ENCODE data around the gene SENP3. TPM values are rescaled to one million over a fixed set of nuclear protein-coding genes. Genes with fewer than 3 reads are reported as not detected.

Gene SENP3
- total and polyA plus RNA-seq, 2 of the 13 experiments (the other 11 are each of a cell fraction or from before 2014, with no cell fraction given) = 55.8 to 75.4 TPM

DNA sequence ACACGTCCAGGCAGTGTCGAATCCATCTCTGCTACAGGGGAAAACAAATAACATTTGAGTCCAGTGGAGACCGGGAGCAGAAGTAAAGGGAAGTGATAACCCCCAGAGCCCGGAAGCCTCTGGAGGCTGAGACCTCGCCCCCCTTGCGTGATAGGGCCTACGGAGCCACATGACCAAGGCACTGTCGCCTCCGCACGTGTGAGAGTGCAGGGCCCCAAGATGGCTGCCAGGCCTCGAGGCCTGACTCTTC is 10.5 kb downstream of the SENP3 start (continued):
- TF ChIP-seq ZNF670 (CRISPR knock-in tag; IDR thresholded peaks at IDR 0.05; ENCODE audit: borderline replicate concordance) (no peak), MAF1 (CRISPR knock-in tag; IDR thresholded peaks at IDR 0.05; ENCODE audit: borderline replicate concordance) (0 out of 2 replicates have a peak, but pooled peaks have one; percentile 26), ZNF44 (CRISPR knock-in tag; IDR thresholded peaks at IDR 0.05) (no peak), KLF9 (CRISPR knock-in tag; IDR thresholded peaks at IDR 0.05; ENCODE audit: low read depth) (no peak), ZNF33A (CRISPR knock-in tag; IDR thresholded peaks at IDR 0.05; ENCODE audit: borderline replicate concordance) (no peak), KAT8 (CRISPR knock-in tag; IDR thresholded peaks at IDR 0.05) (peak; percentile 97), ZNF335 (CRISPR knock-in tag; IDR thresholded peaks at IDR 0.05) (peak; percentile 87; the same call in 1 of the 2 replicates), ZNF567 (CRISPR knock-in tag; IDR thresholded peaks at IDR 0.05; ENCODE audit: borderline replicate concordance) (no peak), TEF (CRISPR knock-in tag; IDR thresholded peaks at IDR 0.05) (no peak; the same call in 1 of the 2 replicates), JDP2 (CRISPR knock-in tag; IDR thresholded peaks at IDR 0.05; ENCODE audit: borderline replicate concordance) (no peak), TMF1 (CRISPR knock-in tag; IDR thresholded peaks at IDR 0.05; ENCODE audit: low read depth) (peak; percentile 40; the same call in 1 of the 2 replicates), FIP1L1 (IDR thresholded peaks at IDR 0.05; ENCODE audit: borderline replicate concordance, insufficient read depth, low read depth, low read length) (no peak), SAFB2 (CRISPR knock-in tag; IDR thresholded peaks at IDR 0.05; ENCODE audit: borderline replicate concordance, low read depth) (no peak), ZNF441 (CRISPR knock-in tag; IDR thresholded peaks at IDR 0.05; ENCODE audit: borderline replicate concordance) (peak; percentile 24; the same call in 1 of the 2 replicates), HOXA5 (CRISPR knock-in tag; IDR thresholded peaks at IDR 0.05) (no peak; the same call in 1 of the 2 replicates)
- TF ChIP-seq, protein P1, sequence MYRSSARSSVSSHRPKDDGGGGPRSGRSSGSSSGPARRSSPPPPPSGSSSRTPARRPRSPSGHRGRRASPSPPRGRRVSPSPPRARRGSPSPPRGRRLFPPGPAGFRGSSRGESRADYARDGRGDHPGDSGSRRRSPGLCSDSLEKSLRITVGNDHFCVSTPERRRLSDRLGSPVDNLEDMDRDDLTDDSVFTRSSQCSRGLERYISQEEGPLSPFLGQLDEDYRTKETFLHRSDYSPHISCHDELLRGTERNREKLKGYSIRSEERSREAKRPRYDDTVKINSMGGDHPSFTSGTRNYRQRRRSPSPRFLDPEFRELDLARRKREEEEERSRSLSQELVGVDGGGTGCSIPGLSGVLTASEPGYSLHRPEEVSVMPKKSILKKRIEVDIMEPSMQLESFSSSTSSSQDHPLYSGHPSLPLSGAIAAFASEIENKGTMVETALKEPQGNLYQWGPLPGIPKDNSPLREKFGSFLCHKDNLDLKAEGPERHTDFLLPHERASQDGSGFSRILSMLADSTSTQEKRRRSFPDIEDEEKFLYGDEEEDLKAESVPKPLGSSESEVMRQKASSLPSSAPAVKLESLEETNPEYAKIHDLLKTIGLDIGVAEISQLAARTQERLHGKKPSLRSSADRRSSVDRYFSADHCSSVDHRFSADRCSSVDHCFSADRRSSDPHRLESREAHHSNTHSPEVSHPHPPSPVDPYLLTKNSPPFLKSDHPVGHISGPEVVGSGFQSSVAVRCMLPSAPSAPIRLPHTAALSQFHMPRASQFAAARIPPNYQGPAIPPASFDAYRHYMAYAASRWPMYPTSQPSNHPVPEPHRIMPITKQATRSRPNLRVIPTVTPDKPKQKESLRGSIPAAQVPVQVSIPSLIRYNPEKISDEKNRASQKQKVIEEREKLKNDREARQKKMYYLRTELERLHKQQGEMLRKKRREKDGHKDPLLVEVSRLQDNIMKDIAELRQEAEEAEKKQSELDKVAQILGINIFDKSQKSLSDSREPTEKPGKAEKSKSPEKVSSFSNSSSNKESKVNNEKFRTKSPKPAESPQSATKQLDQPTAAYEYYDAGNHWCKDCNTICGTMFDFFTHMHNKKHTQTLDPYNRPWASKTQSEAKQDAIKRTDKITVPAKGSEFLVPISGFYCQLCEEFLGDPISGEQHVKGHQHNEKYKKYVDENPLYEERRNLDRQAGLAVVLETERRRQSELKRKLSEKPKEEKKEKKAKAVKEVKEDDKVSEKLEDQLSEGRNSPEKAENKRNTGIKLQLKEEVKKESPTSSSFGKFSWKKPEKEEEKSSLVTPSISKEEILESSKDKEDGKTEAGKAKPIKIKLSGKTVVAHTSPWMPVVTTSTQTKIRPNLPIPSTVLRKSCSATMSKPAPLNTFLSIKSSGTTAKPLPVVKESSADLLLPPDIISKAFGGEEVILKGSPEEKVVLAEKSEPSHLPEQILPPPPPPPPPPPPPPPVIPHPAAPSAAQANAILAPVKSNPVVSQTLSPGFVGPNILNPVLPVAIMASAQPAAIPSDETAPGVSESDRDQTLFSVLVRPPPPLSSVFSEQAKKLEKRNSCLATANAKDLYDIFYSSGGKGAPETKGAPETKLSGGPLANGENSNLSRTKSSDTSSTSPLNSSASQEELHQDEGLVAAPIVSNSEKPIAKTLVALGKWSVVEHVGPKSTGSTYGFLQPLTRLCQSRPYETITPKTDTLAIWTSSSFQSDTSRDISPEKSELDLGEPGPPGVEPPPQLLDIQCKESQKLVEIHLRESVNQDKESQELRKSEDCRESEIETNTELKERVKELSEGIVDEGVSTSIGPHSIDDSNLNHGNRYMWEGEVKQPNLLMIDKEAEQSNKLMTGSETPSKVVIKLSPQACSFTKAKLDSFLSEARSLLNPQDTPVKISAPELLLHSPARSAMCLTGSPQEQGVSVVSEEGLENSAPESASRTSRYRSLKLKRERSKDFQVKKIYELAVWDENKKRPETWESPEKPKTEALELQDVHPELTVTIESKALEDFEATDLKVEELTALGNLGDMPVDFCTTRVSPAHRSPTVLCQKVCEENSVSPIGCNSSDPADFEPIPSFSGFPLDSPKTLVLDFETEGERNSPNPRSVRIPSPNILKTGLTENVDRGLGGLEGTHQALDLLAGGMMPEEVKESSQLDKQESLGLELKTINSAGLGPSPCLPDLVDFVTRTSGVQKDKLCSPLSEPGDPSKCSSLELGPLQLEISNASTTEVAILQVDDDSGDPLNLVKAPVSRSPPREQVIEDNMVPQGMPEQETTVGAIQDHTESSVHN (CRISPR knock-in tag; IDR thresholded peaks at IDR 0.05) = peak; percentile 23; the same call in 1 of the 2 replicates
- TF ChIP-seq, protein P2, sequence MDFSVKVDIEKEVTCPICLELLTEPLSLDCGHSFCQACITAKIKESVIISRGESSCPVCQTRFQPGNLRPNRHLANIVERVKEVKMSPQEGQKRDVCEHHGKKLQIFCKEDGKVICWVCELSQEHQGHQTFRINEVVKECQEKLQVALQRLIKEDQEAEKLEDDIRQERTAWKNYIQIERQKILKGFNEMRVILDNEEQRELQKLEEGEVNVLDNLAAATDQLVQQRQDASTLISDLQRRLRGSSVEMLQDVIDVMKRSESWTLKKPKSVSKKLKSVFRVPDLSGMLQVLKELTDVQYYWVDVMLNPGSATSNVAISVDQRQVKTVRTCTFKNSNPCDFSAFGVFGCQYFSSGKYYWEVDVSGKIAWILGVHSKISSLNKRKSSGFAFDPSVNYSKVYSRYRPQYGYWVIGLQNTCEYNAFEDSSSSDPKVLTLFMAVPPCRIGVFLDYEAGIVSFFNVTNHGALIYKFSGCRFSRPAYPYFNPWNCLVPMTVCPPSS (IDR thresholded peaks at IDR 0.05) = no peak
- TF ChIP-seq, protein P3, sequence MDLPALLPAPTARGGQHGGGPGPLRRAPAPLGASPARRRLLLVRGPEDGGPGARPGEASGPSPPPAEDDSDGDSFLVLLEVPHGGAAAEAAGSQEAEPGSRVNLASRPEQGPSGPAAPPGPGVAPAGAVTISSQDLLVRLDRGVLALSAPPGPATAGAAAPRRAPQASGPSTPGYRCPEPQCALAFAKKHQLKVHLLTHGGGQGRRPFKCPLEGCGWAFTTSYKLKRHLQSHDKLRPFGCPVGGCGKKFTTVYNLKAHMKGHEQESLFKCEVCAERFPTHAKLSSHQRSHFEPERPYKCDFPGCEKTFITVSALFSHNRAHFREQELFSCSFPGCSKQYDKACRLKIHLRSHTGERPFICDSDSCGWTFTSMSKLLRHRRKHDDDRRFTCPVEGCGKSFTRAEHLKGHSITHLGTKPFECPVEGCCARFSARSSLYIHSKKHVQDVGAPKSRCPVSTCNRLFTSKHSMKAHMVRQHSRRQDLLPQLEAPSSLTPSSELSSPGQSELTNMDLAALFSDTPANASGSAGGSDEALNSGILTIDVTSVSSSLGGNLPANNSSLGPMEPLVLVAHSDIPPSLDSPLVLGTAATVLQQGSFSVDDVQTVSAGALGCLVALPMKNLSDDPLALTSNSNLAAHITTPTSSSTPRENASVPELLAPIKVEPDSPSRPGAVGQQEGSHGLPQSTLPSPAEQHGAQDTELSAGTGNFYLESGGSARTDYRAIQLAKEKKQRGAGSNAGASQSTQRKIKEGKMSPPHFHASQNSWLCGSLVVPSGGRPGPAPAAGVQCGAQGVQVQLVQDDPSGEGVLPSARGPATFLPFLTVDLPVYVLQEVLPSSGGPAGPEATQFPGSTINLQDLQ (CRISPR knock-in tag; IDR thresholded peaks at IDR 0.05) = no peak
